Fibroblast of lung (primary cell): Measurements from ENCODE around the gene RNF146. TPM values are rescaled to one million over a fixed set of nuclear protein-coding genes. Genes with fewer than 3 reads are reported as not detected.
A peak's percentile ranks its signal among the peaks of the same experiment; 100 is the strongest.

Source experiments
- DNase-seq, 2 donors: peaks; one replicate each; pipeline versions ENCODE4 v3.0.0 to v3.0.0-alpha.2; 2010; ENCODE audit warnings: low read depth in 2 of 2
- H2AFZ ChIP-seq: 2 replicates; pipeline ENCODE4 v1.5.1; 2012; ENCODE audit warnings: low read length, control low read depth, inconsistent platforms
- H3K27ac ChIP-seq: 2 replicates; pipeline ENCODE4 v1.5.1; 2011; ENCODE audit warnings: low read length, control low read depth; ENCODE audit not compliant: insufficient read depth
- H3K27me3 ChIP-seq: 2 replicates; pipeline ENCODE4 v1.5.1; 2011; ENCODE audit warnings: mild to moderate bottlenecking, low read length; ENCODE audit not compliant: control insufficient read depth, insufficient read depth
- H3K36me3 ChIP-seq: 2 replicates; pipeline ENCODE4 v1.5.1; 2011; ENCODE audit warnings: low read length; ENCODE audit not compliant: control insufficient read depth, insufficient read depth
- H3K4me1 ChIP-seq: 2 replicates; pipeline ENCODE4 v1.5.1; 2011; ENCODE audit warnings: low read length; ENCODE audit not compliant: control insufficient read depth, insufficient read depth; ENCODE audit errors: extremely low read depth
- H3K4me2 ChIP-seq: 2 replicates; pipeline ENCODE4 v1.5.1; 2011; ENCODE audit warnings: low read length, control low read depth; ENCODE audit not compliant: insufficient read depth; ENCODE audit errors: extremely low read depth
- H3K4me3 ChIP-seq, 4 experiments: fragments of 200-600 bp in 1 of 4; sonication (generic) in 1 of 4; replicated peaks in 1 of 4; 2 replicates each; pipeline ENCODE4 v1.5.1; 2011 to 2016; ENCODE audit warnings: low read length in 4 of 4, low read depth in 3 of 4, mild to moderate bottlenecking in 3 of 4, control low read depth in 2 of 4, inconsistent platforms in 1 of 4, mixed read lengths in 1 of 4; ENCODE audit not compliant: insufficient read depth in 1 of 4; ENCODE audit errors: control extremely low read depth in 1 of 4
- H3K79me2 ChIP-seq: 2 replicates; pipeline ENCODE4 v1.5.1; 2012; ENCODE audit warnings: mild to moderate bottlenecking, low read length, inconsistent platforms; ENCODE audit not compliant: control insufficient read depth, insufficient read depth
- H3K9ac ChIP-seq: 2 replicates; pipeline ENCODE4 v1.5.1; 2011; ENCODE audit warnings: mild to moderate bottlenecking, low read length, control low read depth; ENCODE audit not compliant: insufficient read depth
- H3K9me3 ChIP-seq: 2 replicates; pipeline ENCODE4 v1.5.1; 2012; ENCODE audit warnings: low read depth, low read length; ENCODE audit not compliant: control insufficient read depth, insufficient read depth
- H4K20me1 ChIP-seq: 2 replicates; pipeline ENCODE4 v1.5.1; 2011; ENCODE audit warnings: low read length; ENCODE audit not compliant: control insufficient read depth, insufficient read depth; ENCODE audit errors: extremely low read depth
- CTCF ChIP-seq, 2 donors: IDR thresholded peaks in 1 of 2; conservative IDR thresholded peaks in 1 of 2; 1 replicate in 1 of 2; 2 replicates in 1 of 2; pipeline ENCODE4 v1.5.1; 2011 to 2012; ENCODE audit warnings: low read length in 2 of 2, control low read depth in 1 of 2, inconsistent platforms in 1 of 2, low read depth in 1 of 2, mild to moderate bottlenecking in 1 of 2
- EZH2 ChIP-seq: IDR thresholded peaks from 2 replicates; pipeline ENCODE4 v1.5.1; 2012; ENCODE audit warnings: low read length, control low read depth, mild to moderate bottlenecking; ENCODE audit errors: missing control alignments
- polyA plus RNA-seq, 2 donors: library from polyadenylated mRNA; depleted of rRNA in 1 of 2; stranded (reverse) in 1 of 2; unstranded in 1 of 2; fragments of >200 nt; gene quantifications; 2 replicates each; pipeline ENCODE4 v1.2.1, GENCODE V29; 2011 to 2012; ENCODE audit warnings: missing spikeins in 1 of 2
- total RNA-seq: library from RNA; depleted of rRNA; stranded (reverse); fragments of >200 nt; gene quantifications from 2 replicates; pipeline ENCODE4 v1.2.1, GENCODE V29; 2014

The RNF146 gene
- total and polyA plus RNA-seq, 2 donors (not counting 1 experiment from before 2014, with no cell fraction given), result 50.9 to 59.9 TPM

- peaks cover 7% of the 10 kb centered on the region for H3K36me3 ChIP-seq
- H3K27me3 ChIP-seq, result no peaks in the 10 kb centered on the region
- H3K9ac ChIP-seq, result no peak overlapping the region
- H2AFZ ChIP-seq, result no peak overlapping the region
- H3K79me2 ChIP-seq, result peaks cover 20% of the 10 kb centered on the region
- H3K4me3 ChIP-seq, result no peak overlapping the region
- DNase-seq, result no peak
- no peaks in the 10 kb centered on the region for H3K4me1 ChIP-seq
- TF ChIP-seq EZH2, result no peak
- TF ChIP-seq CTCF (conservative IDR thresholded peaks at IDR 0.05 in 1 of 2, IDR thresholded peaks at IDR 0.05 in 1 of 2; ENCODE audit: low read depth in 1 of 2, low read length in 2 of 2), result no peak
- no peak overlapping the region for H3K4me2 ChIP-seq
- no peaks in the 10 kb centered on the region for H3K9me3 ChIP-seq
- no peaks in the 10 kb centered on the region for H4K20me1 ChIP-seq
- H3K27ac ChIP-seq, result no peak overlapping the region
These were observed 15.5 kb downstream of the RNF146 start for GRCh38 chr6:127282184-127282583.

GRCh38 chr6:127288705-127289104 lies 22.0 kb downstream of the RNF146 start:
- Histone ChIP-seq H3K27me3 (no peaks in the 10 kb centered on the region), H3K9ac (no peak overlapping the region), H3K79me2 (peaks cover 3% of the 10 kb centered on the region), H2AFZ (no peak overlapping the region), H3K27ac (no peak overlapping the region), H4K20me1 (no peaks in the 10 kb centered on the region), H3K4me2 (no peak overlapping the region), H3K9me3 (no peaks in the 10 kb centered on the region), H3K36me3 (peaks cover 7% of the 10 kb centered on the region), H3K4me1 (no peaks in the 10 kb centered on the region), H3K4me3 (no peak overlapping the region)
- peak; percentile 34 to 45 for DNase-seq
- TF ChIP-seq EZH2 (no peak), CTCF (conservative IDR thresholded peaks at IDR 0.05 in 1 of 2, IDR thresholded peaks at IDR 0.05 in 1 of 2; ENCODE audit: low read depth in 1 of 2, low read length in 2 of 2) (no peak)

DNA sequence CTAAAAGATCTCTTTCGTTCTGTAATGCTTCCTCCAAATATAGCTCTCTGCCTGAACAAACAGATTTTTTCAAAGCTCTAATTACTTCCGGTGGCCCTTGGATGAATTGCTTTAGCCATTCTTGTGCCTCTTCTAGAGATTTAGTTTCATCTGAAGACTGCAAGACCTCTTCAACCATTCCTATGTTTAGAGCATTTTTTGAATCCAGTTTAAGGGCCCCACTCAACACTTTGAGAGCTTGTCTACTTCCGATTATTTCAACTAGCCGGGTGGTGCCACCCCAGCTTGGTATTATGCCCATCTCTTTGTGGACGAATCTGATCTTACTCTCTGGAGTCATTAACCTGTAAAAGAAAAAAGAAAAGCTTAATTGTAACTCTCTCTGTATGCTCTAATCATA lies 23.3 kb downstream of the RNF146 start:
- peaks cover 3% of the 10 kb centered on the region for H3K79me2 ChIP-seq
- H3K4me1 ChIP-seq, result no peaks in the 10 kb centered on the region
- no peak overlapping the region for H3K27ac ChIP-seq
- no peak overlapping the region for H3K4me2 ChIP-seq
- H2AFZ ChIP-seq, result no peak overlapping the region
- H3K4me3 ChIP-seq, result no peak overlapping the region
- H3K9me3 ChIP-seq, result no peaks in the 10 kb centered on the region
- peaks cover 7% of the 10 kb centered on the region for H3K36me3 ChIP-seq
- DNase-seq, result no peak
- no peak for TF ChIP-seq EZH2
- no peak for TF ChIP-seq CTCF (conservative IDR thresholded peaks at IDR 0.05 in 1 of 2, IDR thresholded peaks at IDR 0.05 in 1 of 2; ENCODE audit: low read depth in 1 of 2, low read length in 2 of 2)
- no peaks in the 10 kb centered on the region for H3K27me3 ChIP-seq
- no peak overlapping the region for H3K9ac ChIP-seq
- no peaks in the 10 kb centered on the region for H4K20me1 ChIP-seq
